Raji (cell line): ENCODE measurements around the gene KRTAP9-7.

Experiments
- POLR2A ChIP-seq: IDR thresholded peaks from 2 replicates; pipeline ENCODE4 v1.6.1; 2011; ENCODE audit warnings: low read depth, low read length, control low read depth; ENCODE audit not compliant: insufficient read depth

KRTAP9-7 gene

GRCh38 chr17:41308251-41308917 is 32.9 kb downstream of the KRTAP9-7 start:
- no peak for TF ChIP-seq POLR2A

GRCh38 chr17:41308918-41309359 is 33.4 kb downstream of the KRTAP9-7 start, which contains the start of gene KRTAP16-1:
Gene KRTAP16-1, minus strand, starts transcription at chr17:41309309. Its CDS starts 56 bp downstream, at chr17:41309253.
- TF ChIP-seq POLR2A: no peak

GRCh38 chr17:41311111-41311510 is 35.6 kb downstream of the KRTAP9-7 start:
- no peak for TF ChIP-seq POLR2A

GRCh38 chr17:41315204-41315794 is 39.8 kb downstream of the KRTAP9-7 start, which contains the start of gene KRTAP17-1:
Gene KRTAP17-1, minus strand, starts transcription at chr17:41315710. Its CDS starts 60 bp downstream, at chr17:41315650.
- TF ChIP-seq POLR2A: no peak

GRCh38 chr17:41315814-41316445 is 40.4 kb downstream of the KRTAP9-7 start:
- no peak for TF ChIP-seq POLR2A

- no peak for TF ChIP-seq POLR2A
These were observed 42.7 kb downstream of the KRTAP9-7 start for GRCh38 chr17:41318231-41318630.

GRCh38 chr17:41322094-41322902 is 46.8 kb downstream of the KRTAP9-7 start:
- no peak for TF ChIP-seq POLR2A

- no peak for TF ChIP-seq POLR2A
These were observed 47.7 kb downstream of the KRTAP9-7 start for GRCh38 chr17:41322903-41323895.

- no peak for TF ChIP-seq POLR2A
These were observed 48.9 kb downstream of the KRTAP9-7 start for GRCh38 chr17:41324180-41325075.

- TF ChIP-seq POLR2A: no peak
These were observed 49.6 kb downstream of the KRTAP9-7 start for GRCh38 chr17:41325126-41325525.

GRCh38 chr17:41325611-41326010 is 50.1 kb downstream of the KRTAP9-7 start:
- TF ChIP-seq POLR2A: no peak
